ENCODE measurements around the gene CCDC195.
A peak's percentile ranks its signal among the peaks of the same experiment; 100 is the strongest.

Gene CCDC195

GRCh38 chr2:224716201-224716600, at the start of gene CCDC195:
Gene CCDC195, minus strand, starts transcription at chr2:224716365. Its CDS starts 0 bp downstream, at chr2:224716365.
- no peak for DNase-seq (ENCODE audit: low spot score)

DNA sequence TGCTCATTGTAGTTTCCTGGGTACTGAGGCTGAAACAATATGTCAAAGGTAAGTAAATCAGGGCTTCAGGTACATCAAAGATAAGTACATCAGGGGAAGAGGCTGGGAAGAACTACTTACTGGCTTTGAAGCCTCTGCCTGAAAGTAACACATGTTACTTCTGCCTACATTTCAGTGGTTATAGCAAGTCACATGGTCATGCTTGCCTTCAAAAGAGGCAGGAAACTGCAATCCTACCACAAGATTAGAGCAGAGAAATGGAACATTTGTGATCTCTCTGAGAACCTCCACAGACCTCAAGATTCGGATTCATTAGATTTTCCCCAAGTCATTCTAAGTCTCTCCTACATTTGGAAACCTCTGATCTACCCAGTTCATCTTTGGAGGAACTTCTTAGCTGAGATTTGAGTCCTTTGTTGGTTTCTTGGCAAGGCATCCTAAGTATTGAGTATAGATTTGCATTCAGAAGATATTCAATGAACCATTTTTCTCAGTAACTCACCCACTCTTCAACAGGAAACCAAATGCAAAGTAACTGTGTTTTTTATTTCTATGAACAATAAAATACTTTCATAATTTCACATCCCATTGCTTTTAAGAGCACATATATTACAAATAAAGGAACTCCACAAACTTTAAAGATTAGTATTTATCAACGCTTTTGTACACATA, 48.5 kb upstream of the CCDC195 start:
- DNase-seq (ENCODE audit: low spot score), result no peak

DNA sequence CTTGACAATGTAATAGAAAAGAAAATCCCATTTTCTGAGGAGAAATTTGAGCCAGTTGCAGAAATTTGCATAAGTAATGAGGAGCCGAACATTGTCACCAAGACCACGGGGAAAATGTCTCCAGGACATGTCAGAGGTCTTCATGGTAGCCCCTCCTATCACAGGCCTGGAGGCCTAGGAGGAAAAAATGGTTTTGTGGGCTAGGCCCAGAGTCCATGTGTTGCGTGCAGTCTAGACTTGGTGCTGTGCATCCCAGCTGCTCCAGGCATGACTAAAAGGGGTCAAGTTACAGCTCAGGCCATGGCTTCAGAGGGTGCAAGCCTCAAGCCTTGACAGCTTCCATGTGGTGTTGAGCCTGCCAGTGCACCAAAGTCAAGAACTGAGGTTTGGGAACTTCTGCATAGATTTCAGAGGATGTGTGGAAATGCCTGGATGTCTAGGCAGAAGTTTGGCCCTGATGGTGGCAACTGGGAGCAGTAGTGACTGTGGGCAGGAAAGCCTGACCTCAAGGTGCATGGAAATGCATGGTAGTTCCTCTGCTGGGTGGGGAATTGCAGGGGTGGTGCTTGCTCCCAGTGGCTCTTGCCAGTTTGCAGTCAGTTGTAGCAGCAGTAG, 41.9 kb upstream of the CCDC195 start:
- no peak for DNase-seq (ENCODE audit: low spot score)

DNA sequence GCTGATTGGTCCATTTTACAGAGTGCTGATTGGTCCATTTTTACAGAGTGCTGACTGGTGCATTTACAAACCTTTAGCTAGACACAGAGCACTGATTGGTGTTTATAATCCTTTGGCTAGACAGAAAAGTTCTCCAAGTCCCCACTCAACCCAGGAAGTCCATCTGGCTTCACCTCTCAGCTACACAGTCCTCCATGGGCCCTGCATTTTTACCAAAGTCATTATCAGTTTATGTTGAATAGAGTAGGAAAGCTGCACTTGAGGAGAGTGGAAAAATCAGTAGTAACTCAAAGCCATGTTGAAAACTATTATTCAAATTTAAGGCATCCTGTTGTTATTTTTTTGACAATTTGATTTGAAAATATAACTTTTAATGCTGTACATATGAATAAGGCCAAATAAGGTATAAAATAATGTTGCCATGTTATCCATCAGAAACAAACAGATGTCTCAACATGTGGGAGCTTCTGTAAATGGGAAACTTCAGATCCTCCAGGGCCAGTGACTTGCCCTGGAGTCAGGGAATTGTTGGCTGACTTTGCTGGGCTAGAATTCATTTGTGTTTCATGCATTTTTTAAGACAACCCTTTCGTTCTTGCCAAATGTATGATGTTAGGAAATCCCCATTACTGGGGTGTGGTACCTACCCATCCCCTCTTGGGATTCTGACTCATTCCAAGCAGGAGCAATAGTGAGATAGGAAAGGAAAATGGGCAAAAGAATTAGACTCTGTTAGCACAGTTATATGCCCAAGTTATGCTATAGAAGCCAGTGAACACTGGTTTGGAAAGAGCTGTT, 37.8 kb upstream of the CCDC195 start:
- DNase-seq (ENCODE audit: low spot score), result peak; percentile 81

DNA sequence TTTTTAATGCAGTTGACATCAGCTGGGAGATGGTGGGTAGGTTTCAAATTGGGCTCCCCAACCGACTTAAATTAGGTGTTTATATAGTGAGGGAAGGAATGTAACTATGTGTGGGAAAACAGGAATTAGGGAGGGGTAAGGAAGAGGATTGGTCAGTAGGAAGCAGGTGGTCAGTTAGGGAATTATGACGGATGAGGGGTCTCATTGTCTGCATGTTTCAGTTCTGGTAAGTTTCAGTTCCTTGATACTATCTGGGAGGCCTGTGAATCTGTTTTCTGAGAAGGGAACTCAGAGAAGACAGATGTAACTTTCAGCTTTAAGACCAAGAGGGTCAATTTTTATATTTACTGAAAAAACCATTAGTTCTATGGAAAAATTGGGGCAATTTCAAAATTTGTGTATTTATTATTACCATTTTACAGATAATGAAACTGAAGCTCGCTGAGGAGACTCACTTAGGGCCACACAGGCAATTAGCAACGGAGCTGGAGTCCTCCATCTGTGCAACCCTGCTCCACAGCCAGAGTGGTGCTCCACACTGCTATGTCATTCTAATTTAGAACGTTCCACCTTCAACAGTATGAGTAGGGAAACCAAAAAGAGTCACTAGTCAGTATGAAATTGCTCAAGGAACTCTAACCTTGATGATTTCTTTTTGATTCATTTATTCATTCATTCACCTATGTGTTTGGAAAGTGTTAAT, 36.0 kb upstream of the CCDC195 start:
- DNase-seq (ENCODE audit: low spot score), result no peak

DNA sequence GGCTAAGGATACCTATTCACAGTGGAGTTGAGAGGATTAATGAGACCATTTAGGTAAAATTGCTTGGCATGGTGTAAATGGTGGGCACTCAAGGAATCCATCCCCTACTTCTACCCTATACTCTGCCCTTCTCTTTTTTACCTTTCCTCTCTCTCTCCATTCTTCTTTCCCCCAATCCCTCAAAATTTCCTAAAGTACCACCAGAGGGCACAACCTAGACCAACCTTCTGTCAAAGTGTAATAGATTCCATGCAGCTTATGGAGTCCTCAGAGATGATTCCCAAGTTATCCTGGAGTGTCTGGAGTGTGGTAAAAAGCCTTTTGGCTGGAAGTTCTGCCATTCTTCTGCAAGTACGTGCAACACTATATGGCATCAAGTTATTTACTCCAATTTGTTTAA, 33.0 kb upstream of the CCDC195 start:
- no peak for DNase-seq (ENCODE audit: low spot score)

- DNase-seq (ENCODE audit: low spot score), result no peak
Measured at GRCh38 chr2:224747765-224748164, 31.6 kb upstream of the CCDC195 start.

DNA sequence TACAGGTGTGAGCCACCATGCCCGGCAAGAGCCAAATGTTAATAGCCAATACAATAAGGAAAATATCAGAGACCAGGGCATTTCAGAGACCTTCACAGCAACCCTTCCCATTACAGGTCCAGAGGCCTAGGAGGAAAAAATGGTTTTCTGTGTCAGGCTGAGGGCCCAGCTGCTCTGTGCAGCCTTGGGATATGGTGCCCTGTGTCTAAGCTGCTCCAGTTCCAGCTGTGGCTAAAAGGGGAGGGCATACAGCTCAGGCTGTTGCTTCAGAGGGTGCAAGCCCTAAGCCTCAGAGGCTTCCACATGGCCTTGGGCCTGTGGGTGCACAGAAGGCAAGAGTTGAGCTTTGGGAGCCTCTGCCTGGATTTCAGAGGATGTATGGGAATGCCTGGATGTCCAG, 20.1 kb upstream of the CCDC195 start:
- DNase-seq (ENCODE audit: low spot score), result no peak

DNA sequence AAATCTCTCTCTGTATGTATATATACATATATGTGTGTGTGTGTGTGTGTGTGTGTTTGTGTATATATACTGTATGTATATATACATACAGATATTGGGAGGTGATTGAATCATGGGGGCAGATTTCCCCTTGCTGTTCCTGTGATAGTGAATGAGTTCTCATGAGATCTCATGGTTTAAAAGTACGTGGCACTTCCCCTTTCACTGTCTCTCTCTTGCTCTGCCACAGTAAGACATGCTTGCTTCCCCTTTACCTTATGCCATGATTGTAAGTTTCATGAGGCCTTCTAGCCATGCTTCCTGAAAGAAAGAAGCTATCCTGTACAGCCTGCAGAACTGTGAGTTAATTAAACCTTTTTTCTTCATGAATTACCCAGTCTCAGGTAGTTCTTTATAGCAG, 18.8 kb upstream of the CCDC195 start:
- DNase-seq (ENCODE audit: low spot score), result no peak

GRCh38 chr2:224731665-224732064, 15.5 kb upstream of the CCDC195 start:
- no peak for DNase-seq (ENCODE audit: low spot score)

- no peak for DNase-seq (ENCODE audit: low spot score)
Measured at GRCh38 chr2:224729435-224729834, 13.3 kb upstream of the CCDC195 start.

GRCh38 chr2:224724331-224724730, 8.2 kb upstream of the CCDC195 start:
- DNase-seq (ENCODE audit: low spot score), result no peak

- peak; percentile 44 for DNase-seq (ENCODE audit: low spot score)
Measured at GRCh38 chr2:224723586-224724217, 7.5 kb upstream of the CCDC195 start.

GRCh38 chr2:224722770-224723169, 6.6 kb upstream of the CCDC195 start:
- DNase-seq (ENCODE audit: low spot score), result no peak

GRCh38 chr2:224722250-224722649, 6.1 kb upstream of the CCDC195 start:
- DNase-seq (ENCODE audit: low spot score), result peak; percentile 30

GRCh38 chr2:224716921-224717320, 756 bp upstream of the CCDC195 start:
- DNase-seq (ENCODE audit: low spot score), result no peak

DNA sequence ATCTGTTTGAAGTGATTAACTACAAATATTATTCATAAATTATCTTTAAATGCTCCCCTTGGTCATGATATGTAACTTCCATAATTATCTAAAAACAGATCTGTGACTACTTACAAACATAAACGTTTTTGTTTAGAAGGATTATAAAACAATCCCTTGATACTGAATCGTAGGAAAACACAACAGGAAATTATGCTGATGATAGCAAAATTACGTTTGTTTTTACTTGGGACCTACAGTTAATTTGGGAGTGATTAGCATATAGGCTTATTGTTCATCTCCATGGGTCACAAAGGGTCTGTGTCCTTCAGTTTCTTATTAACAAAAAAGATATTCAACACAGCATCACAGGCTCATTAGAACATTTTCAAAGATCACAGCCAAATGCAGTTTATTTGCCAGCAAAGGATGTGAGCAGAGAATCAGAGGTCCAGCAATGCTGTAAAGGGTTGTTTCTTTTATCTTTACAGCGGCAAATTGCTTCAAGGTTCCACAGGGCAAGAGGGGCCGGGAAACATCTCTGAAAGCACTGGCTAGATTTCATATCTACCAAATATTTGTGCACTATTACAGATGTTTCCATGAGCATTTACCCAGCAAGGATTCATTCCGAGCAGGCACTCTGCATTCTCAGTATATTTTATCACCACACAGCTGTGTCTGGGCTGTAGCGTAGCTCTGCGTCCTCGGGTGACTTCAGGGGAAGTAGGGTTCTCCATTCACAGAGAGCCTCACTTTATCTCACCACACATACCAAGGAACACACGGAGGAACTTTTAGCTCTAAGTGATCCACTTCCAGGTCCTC, 4.1 kb downstream of the CCDC195 start:
- peak; percentile 56 for DNase-seq (ENCODE audit: low spot score)

DNA sequence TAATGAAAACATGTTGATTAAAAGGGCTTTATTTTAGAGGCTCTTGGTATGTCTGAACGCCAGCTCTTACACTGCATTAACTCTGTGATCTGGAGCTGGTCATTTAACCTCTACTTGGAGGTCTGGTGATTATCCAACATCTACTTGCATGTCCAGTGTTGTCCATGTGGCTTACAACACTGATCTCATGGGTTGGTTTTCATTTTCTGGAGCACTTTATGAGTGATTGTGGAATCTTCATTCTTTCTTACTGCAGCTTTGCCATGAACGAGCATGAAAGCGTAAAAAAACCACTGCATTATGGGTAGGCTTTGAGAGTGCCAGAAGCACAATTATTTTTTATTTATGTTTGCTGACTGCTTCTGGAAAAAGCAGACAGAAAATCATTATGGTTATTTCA, 4.8 kb downstream of the CCDC195 start:
- peak; percentile 6 for DNase-seq (ENCODE audit: low spot score)

DNA sequence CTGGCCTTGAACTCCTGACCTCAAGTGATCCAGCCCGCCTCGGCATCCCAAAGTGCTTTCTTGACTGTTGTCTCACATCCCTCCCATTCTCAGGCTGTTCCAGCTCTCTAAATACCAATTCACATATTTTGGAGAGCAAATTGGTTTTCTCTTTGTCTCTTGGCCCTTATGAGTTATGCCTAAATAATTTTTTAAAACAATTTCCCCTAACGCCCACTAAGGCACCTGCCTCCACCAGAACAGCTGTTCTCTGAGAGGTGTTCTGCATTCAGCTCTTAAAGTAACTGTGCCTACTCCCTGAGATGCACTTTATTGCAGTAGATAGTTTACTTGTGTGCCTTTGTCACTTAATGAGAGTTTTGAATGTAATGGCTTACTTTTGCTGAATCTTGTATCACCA, 6.9 kb downstream of the CCDC195 start:
- peak; percentile 45 for DNase-seq (ENCODE audit: low spot score)

- no peak for DNase-seq (ENCODE audit: low spot score)
Measured at GRCh38 chr2:224694502-224694901, 21.7 kb downstream of the CCDC195 start.

- no peak for DNase-seq (ENCODE audit: low spot score)
Measured at GRCh38 chr2:224691563-224691962, 24.6 kb downstream of the CCDC195 start.
